ENCODE measurements around the gene ANKRD13B. TPM values are rescaled to one million over a fixed set of nuclear protein-coding genes. Genes with fewer than 3 reads are reported as not detected.
A peak's percentile ranks its signal among the peaks of the same experiment; 100 is the strongest.

Gene ANKRD13B
- total and polyA plus RNA-seq, 2 of the 13 experiments (the other 11 are each of a cell fraction or from before 2014, with no cell fraction given), result 1.7 to 1.8 TPM

GRCh38 chr17:29591146-29591736 lies 1.7 kb upstream of the ANKRD13B start (continued):
- TF ChIP-seq SOX5 (CRISPR knock-in tag; IDR thresholded peaks at IDR 0.05; ENCODE audit: borderline replicate concordance), result no peak; the same call in 1 of the 2 replicates
- TF ChIP-seq NAIF1 (CRISPR knock-in tag; IDR thresholded peaks at IDR 0.05; ENCODE audit: borderline replicate concordance), result no peak
- no peak for TF ChIP-seq ZNF605 (CRISPR knock-in tag; IDR thresholded peaks at IDR 0.05)
- no peak for TF ChIP-seq TERF1 (CRISPR knock-in tag; IDR thresholded peaks at IDR 0.05)
- TF ChIP-seq SIX4 (CRISPR knock-in tag; IDR thresholded peaks at IDR 0.05), result no peak
- TF ChIP-seq MLXIP (CRISPR knock-in tag; IDR thresholded peaks at IDR 0.05; ENCODE audit: borderline replicate concordance), result no peak
- no peak for TF ChIP-seq RFX5 (IDR thresholded peaks at IDR 0.05; ENCODE audit: low read depth, low read length)
- TF ChIP-seq FOXO4 (CRISPR knock-in tag; conservative IDR thresholded peaks at IDR 0.05), result 0 out of 2 replicates have a peak, but pooled peaks have one; percentile 84
- no peak for TF ChIP-seq ELK4 (CRISPR knock-in tag; IDR thresholded peaks at IDR 0.05; ENCODE audit: borderline replicate concordance)
- 0 out of 2 replicates have a peak, but pooled peaks have one; percentile 3 for TF ChIP-seq MEF2D (CRISPR knock-in tag; IDR thresholded peaks at IDR 0.05)
- 0 out of 2 replicates have a peak, but pooled peaks have one; percentile 31 for TF ChIP-seq ZNF441 (CRISPR knock-in tag; IDR thresholded peaks at IDR 0.05; ENCODE audit: borderline replicate concordance)
- no peak for TF ChIP-seq SNRNP70 (IDR thresholded peaks at IDR 0.05; ENCODE audit: low read depth, low read length)
- no peak for TF ChIP-seq ZNF580 (CRISPR knock-in tag; IDR thresholded peaks at IDR 0.05; ENCODE audit: borderline replicate concordance, low read depth)
- no peak for TF ChIP-seq MYNN (CRISPR knock-in tag; IDR thresholded peaks at IDR 0.05; ENCODE audit: low read depth)
- TF ChIP-seq PCBP2 (optimal IDR thresholded peaks at IDR 0.05; ENCODE audit: low read depth, low read length, poor library complexity, severe bottlenecking), result no peak
- no peak for TF ChIP-seq CENPX (CRISPR knock-in tag; IDR thresholded peaks at IDR 0.05)
- no peak for TF ChIP-seq HMGA1 (CRISPR knock-in tag; conservative IDR thresholded peaks at IDR 0.05)
- no peak for TF ChIP-seq ZNF432 (CRISPR knock-in tag; IDR thresholded peaks at IDR 0.05; ENCODE audit: borderline replicate concordance)
- no peak for TF ChIP-seq ZNF75D (CRISPR knock-in tag; IDR thresholded peaks at IDR 0.05; ENCODE audit: borderline replicate concordance)
- no peak; the same call in none of the 2 replicates for TF ChIP-seq GABPB1 (CRISPR knock-in tag; IDR thresholded peaks at IDR 0.05)
- no peak for TF ChIP-seq ZNF484 (CRISPR knock-in tag; IDR thresholded peaks at IDR 0.05; ENCODE audit: borderline replicate concordance, low read depth)
- TF ChIP-seq THAP8 (CRISPR knock-in tag; IDR thresholded peaks at IDR 0.05; ENCODE audit: borderline replicate concordance), result peak; percentile 55; the same call in 1 of the 2 replicates

Measured in HepG2 (cell line).